T-cell (primary cell): ENCODE data around the gene JMJD7. TPM values are rescaled to one million over a fixed set of nuclear protein-coding genes. Genes with fewer than 3 reads are reported as not detected.

Source experiments
- ATAC-seq, 4 experiments: fragments of 200-7000 bp in 3 of 4; fragments of 150-1000 bp in 1 of 4; cut with Tn5 transposase; replicated peaks in 1 of 4; 1 replicate in 3 of 4; 2 replicates in 1 of 4; pipeline ENCODE4 v1.10.0; 2021; ENCODE audit warnings: moderate library complexity in 3 of 4, mild to moderate bottlenecking in 2 of 4, moderate number of reproducible peaks in 1 of 4
- CTCF ChIA-PET, 2 donors: fragments of 300-600 bp; sonication (Branson Sonifier 250); formaldehyde crosslinking; loops; one replicate each; lab custom pipeline; 2022; ENCODE audit warnings: antibody characterized with exemption in 2 of 2; lab: Charles Lee
- POLR2A ChIA-PET, 2 donors: fragments of 300-600 bp; sonication (Branson Sonifier 250); formaldehyde crosslinking; loops; one replicate each; lab custom pipeline; 2022; ENCODE audit warnings: antibody characterized with exemption in 2 of 2; lab: Charles Lee
- DNase-seq, 35 experiments: peaks; one replicate each; pipeline versions ENCODE4 v3.0.0 to v3.0.0-alpha.2; 2013 to 2023
- H3K27ac ChIP-seq: one replicate; pipeline ENCODE4 v1.5.1; 2013; ENCODE audit warnings: low read length
- H3K27me3 ChIP-seq, 2 experiments: replicated peaks in 1 of 2; 1 replicate in 1 of 2; 2 replicates in 1 of 2; pipeline versions ENCODE4 v1.6.1 to v1.7.0; 2013; ENCODE audit warnings: low read length in 1 of 2, mixed read lengths in 1 of 2; ENCODE audit not compliant: control insufficient read depth in 2 of 2, insufficient read depth in 2 of 2; ENCODE audit errors: extremely low read depth in 1 of 2
- H3K36me3 ChIP-seq, 2 donors: 1 replicate in 1 of 2; 2 replicates in 1 of 2; pipeline versions ENCODE4 v1.6.1 to v1.7.0; 2013; ENCODE audit warnings: low read length in 1 of 2; ENCODE audit not compliant: control insufficient read depth in 2 of 2, insufficient read depth in 1 of 2; ENCODE audit errors: extremely low read depth in 1 of 2
- H3K4me1 ChIP-seq, 2 experiments: 1 replicate in 1 of 2; 2 replicates in 1 of 2; pipeline versions ENCODE4 v1.6.1 to v1.7.0; 2013; ENCODE audit warnings: low read length in 2 of 2, mixed read lengths in 1 of 2; ENCODE audit not compliant: insufficient read depth in 2 of 2, control insufficient read depth in 1 of 2; ENCODE audit errors: extremely low read depth in 1 of 2
- H3K4me3 ChIP-seq, 2 donors: 1 replicate in 1 of 2; 2 replicates in 1 of 2; pipeline versions ENCODE4 v1.5.1 to v1.7.0; 2013; ENCODE audit warnings: mild to moderate bottlenecking in 2 of 2, low read length in 1 of 2, moderate library complexity in 1 of 2; ENCODE audit not compliant: control insufficient read depth in 1 of 2; ENCODE audit errors: extremely low read depth in 1 of 2
- H3K9me3 ChIP-seq: 2 replicates; pipeline ENCODE4 v1.7.0; 2013
- H3K27ac Mint-ChIP-seq, 2 donors: one replicate each; pipeline ENCODE4 v1.8.0; 2020 to 2021; ENCODE audit warnings: mild to moderate bottlenecking in 2 of 2, mixed read lengths in 2 of 2
- H3K27me3 Mint-ChIP-seq, 2 donors: one replicate each; pipeline ENCODE4 v1.8.0; 2021 to 2022; ENCODE audit warnings: mixed read lengths in 2 of 2
- H3K36me3 Mint-ChIP-seq: one replicate; pipeline ENCODE4 v1.8.0; 2021; ENCODE audit warnings: mixed read lengths
- H3K4me1 Mint-ChIP-seq, 3 donors: one replicate each; pipeline ENCODE4 v1.8.0; 2020 to 2022; ENCODE audit warnings: mixed read lengths in 3 of 3, mild to moderate bottlenecking in 1 of 3
- H3K4me3 Mint-ChIP-seq, 3 donors: one replicate each; pipeline ENCODE4 v1.8.0; 2020 to 2022; ENCODE audit warnings: mild to moderate bottlenecking in 3 of 3, mixed read lengths in 3 of 3, moderate library complexity in 3 of 3
- H3K9me3 Mint-ChIP-seq, 3 donors: one replicate each; pipeline ENCODE4 v1.8.0; 2020 to 2022; ENCODE audit warnings: mixed read lengths in 3 of 3
- WGBS: methylation state at CpG from one replicate; pipeline ENCODE4 v1.1.5; 2013; ENCODE audit warnings: missing lambda C conversion rate; ENCODE audit not compliant: insufficient coverage; 5-methylcytosine and 5-hydroxymethylcytosine counted together
- total RNA-seq, 35 experiments: library from RNA in 6 of 35; stranded (reverse) in 6 of 35; fragments of 120-200 nt in 1 of 35; gene quantifications; one replicate each; pipeline versions ENCODE4 v1.2.1 to v1.2.4 and lab custom pipeline; 2013 to 2026

The JMJD7 gene
- total RNA-seq, 5 donors from 2014 or later (not counting 1 experiment from before 2014, with no cell fraction given): 35.8 to 72.7 (median 45.3) TPM

DNA sequence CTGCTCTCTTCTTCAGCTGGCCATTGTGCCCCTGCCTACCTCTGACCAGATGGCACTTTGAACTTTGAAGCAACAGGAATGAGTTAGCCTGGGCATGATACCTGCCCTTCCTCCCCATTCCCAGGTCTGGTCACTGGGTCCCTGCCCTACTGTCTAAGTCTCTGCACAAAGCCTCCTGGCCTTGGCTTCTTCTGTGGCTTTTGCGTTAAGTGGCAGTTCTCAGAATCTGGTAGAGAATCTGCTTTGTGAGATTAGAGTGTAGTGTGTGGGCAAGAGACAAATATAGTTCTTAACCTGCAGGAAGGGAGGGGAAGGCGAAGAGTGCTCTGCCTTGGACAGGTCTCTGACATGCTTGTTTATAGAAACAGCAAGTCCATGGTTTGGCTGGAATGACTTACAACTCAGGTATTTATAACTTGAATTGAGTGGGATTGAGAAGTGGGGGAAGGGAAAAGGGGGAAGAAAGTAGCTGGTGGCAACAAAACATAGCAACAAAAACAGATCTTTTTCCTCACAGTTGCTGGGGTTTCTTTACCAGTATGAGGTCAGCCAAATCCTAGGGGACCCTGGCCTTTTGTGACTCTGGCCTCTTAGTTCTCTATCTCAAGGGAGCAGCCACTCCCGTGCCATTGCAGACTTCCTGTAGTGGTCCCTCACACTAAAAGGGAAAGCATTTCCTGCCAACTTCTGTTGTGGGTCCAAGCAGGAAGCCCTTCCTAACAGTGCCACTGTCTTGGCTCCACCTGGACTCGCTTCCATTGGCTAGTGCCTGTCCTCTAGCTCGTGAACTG, 36.9 kb upstream of the JMJD7 start:
- DNase-seq: no peak
- WGBS: 39% methylated on average over 4 of the region's 5 CpGs

DNA sequence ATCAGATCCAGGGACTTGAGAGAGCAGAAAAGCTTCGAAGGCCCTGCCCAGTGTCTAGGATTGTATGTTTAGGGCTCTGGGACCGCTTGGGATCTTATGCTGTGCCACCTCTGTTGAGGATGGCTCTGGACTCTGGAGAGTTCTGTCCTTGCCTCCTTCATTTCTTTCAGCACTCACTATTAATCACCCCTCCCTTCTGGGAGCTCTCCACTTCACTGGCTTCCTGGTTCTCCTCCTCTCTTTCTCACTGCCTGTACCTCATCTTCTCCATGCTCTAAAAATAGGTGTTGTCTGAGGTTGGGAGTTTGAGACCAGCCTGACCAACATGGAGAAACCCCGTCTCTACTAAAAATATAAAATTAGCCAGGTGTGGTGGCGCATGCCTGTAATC, 36.4 kb upstream of the JMJD7 start:
- CTCF ChIA-PET: interaction anchor here in 1 of 2 donors (0.7 kb wide), 2 partner anchors 18 to 96 kb away, joined by 3 to 4 read pairs; partner anchors contain the start of gene MAPKBP1
- no peak overlapping the region for H3K4me3 ChIP-seq
- H3K36me3 Mint-ChIP-seq: no peaks in the 10 kb centered on the region
- H3K4me1 ChIP-seq: peaks cover 25 to 26% of the 10 kb centered on the region in 2 experiments
- POLR2A ChIA-PET: no interaction called here
- H3K27ac Mint-ChIP-seq: no peak overlapping the region
- DNase-seq (no peak), ATAC-seq (no peak)
- peaks cover 51 to 63% (median 59%) of the 10 kb centered on the region in 3 donors for H3K4me1 Mint-ChIP-seq
- H3K27me3 Mint-ChIP-seq: no peaks in the 10 kb centered on the region
- H3K9me3 Mint-ChIP-seq: no peaks in the 10 kb centered on the region
- no peaks in the 10 kb centered on the region for H3K9me3 ChIP-seq
- H3K36me3 ChIP-seq: no peaks in the 10 kb centered on the region
- H3K27ac ChIP-seq: no peak overlapping the region
- H3K4me3 Mint-ChIP-seq: peak overlapping the region in 1 of 3 donors; percentile 51
- WGBS: no CpG with 5 or more reads among the region's 4 CpGs
- H3K27me3 ChIP-seq: no peaks in the 10 kb centered on the region

More for the DNA sequence above, 36.9 kb upstream of the JMJD7 start:
- POLR2A ChIA-PET: no interaction called here
- Mint-ChIP-seq H3K27me3 (no peaks in the 10 kb centered on the region), H3K9me3 (no peaks in the 10 kb centered on the region), H3K27ac (peak overlapping the region in 1 of 2 donors; percentile 78), H3K4me1 (peaks cover 45 to 58% (median 53%) of the 10 kb centered on the region in 3 donors), H3K4me3 (peak overlapping the region in 1 of 3 donors; percentile 51), H3K36me3 (no peaks in the 10 kb centered on the region)
- Histone ChIP-seq H3K9me3 (no peaks in the 10 kb centered on the region), H3K4me3 (no peak overlapping the region), H3K27me3 (no peaks in the 10 kb centered on the region), H3K4me1 (peaks cover 21 to 24% of the 10 kb centered on the region in 2 experiments), H3K27ac (no peak overlapping the region), H3K36me3 (no peaks in the 10 kb centered on the region)
- ATAC-seq: peak in 2 of 4 experiments; percentile 26 to 47
- CTCF ChIA-PET: interaction anchor here in 1 of 2 donors (0.7 kb wide), 2 partner anchors 17 to 95 kb away, joined by 3 to 4 read pairs; partner anchors contain the start of gene MAPKBP1

DNA sequence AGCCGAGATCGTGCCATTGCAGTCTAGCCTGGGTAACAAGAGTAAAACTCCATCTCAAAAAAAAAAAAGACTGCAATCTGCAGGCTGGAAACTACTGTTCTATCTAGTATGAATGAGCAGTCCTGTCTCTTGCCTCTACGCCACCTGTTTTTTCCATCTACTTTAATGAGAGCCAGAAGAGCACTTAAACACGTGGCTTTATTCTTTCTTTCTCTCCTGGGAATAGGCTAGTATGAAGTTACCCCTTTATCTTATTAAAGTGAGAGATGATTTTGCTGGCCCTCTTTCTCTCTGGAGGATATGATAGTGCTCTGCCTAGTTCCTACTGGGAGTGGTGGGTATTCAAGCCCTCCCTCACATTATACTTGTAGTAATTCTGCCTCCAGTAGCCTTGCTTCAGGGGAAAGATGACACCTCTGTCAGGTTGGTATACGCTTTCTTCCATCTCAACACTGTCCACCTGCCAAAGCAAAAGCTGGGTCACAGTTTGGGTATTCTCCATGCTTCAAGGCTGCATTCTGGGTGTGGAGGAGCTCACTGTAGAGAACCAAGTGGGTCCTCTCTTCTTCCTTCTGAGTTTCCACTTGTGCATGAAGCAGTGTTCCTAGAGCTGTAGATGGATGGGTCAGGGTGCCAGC, 35.8 kb upstream of the JMJD7 start:
- H3K4me1 ChIP-seq: peaks cover 25 to 27% of the 10 kb centered on the region in 2 experiments
- ChIA-PET CTCF (no interaction called here), POLR2A (interaction anchor here in 1 of 2 donors (0.6 kb wide), 1 partner anchor 504 kb away, joined by 3 read pairs; no protein-coding TSS in a partner anchor)
- Mint-ChIP-seq H3K4me3 (peak overlapping the region in 1 of 3 donors; percentile 51), H3K36me3 (no peaks in the 10 kb centered on the region), H3K27ac (no peak overlapping the region), H3K27me3 (no peaks in the 10 kb centered on the region), H3K9me3 (no peaks in the 10 kb centered on the region), H3K4me1 (peaks cover 51 to 67% (median 62%) of the 10 kb centered on the region in 3 donors)
- DNase-seq: no peak
- no peaks in the 10 kb centered on the region for H3K36me3 ChIP-seq
- no peak overlapping the region for H3K27ac ChIP-seq
- no peak for ATAC-seq
- no peak overlapping the region for H3K4me3 ChIP-seq
- H3K27me3 ChIP-seq: no peaks in the 10 kb centered on the region
- no peaks in the 10 kb centered on the region for H3K9me3 ChIP-seq
- no CpG with 5 or more reads among the region's 5 CpGs for WGBS

DNA sequence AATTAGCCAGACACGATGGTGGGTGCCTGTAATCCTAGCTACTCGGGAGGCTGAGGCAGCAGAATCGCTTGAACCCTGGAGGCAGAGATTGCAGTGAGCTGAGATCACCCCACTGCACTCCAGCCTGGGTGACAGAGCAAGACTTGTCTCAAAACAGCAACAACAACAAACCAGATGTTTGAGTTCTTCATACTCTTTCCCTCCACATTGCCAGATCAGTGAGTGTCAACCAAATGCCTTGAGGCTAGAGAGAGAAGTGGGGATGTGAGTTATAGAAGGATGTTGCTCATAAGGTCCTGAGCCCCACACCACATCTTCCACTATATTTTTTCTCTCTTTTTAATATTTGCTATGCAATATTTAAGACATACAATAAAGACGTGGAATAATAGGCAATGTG, 33.8 kb upstream of the JMJD7 start:
- peaks cover 25 to 26% of the 10 kb centered on the region in 2 experiments for H3K4me1 ChIP-seq
- H3K4me3 ChIP-seq: no peak overlapping the region
- Mint-ChIP-seq H3K27me3 (no peaks in the 10 kb centered on the region), H3K36me3 (no peaks in the 10 kb centered on the region), H3K9me3 (no peaks in the 10 kb centered on the region), H3K4me3 (no peak overlapping the region), H3K4me1 (peaks cover 41 to 59% (median 53%) of the 10 kb centered on the region in 3 donors), H3K27ac (no peak overlapping the region)
- H3K9me3 ChIP-seq: no peaks in the 10 kb centered on the region
- ChIA-PET POLR2A (no interaction called here), CTCF (interaction anchor here in 1 of 2 donors (0.8 kb wide), 1 partner anchor 17 kb away, joined by 4 read pairs; no protein-coding TSS in a partner anchor)
- no peaks in the 10 kb centered on the region for H3K36me3 ChIP-seq
- no peak overlapping the region for H3K27ac ChIP-seq
- ATAC-seq (no peak), DNase-seq (no peak)
- H3K27me3 ChIP-seq: no peaks in the 10 kb centered on the region
- WGBS: 100% methylated on average over 3 of the region's 4 CpGs

DNA sequence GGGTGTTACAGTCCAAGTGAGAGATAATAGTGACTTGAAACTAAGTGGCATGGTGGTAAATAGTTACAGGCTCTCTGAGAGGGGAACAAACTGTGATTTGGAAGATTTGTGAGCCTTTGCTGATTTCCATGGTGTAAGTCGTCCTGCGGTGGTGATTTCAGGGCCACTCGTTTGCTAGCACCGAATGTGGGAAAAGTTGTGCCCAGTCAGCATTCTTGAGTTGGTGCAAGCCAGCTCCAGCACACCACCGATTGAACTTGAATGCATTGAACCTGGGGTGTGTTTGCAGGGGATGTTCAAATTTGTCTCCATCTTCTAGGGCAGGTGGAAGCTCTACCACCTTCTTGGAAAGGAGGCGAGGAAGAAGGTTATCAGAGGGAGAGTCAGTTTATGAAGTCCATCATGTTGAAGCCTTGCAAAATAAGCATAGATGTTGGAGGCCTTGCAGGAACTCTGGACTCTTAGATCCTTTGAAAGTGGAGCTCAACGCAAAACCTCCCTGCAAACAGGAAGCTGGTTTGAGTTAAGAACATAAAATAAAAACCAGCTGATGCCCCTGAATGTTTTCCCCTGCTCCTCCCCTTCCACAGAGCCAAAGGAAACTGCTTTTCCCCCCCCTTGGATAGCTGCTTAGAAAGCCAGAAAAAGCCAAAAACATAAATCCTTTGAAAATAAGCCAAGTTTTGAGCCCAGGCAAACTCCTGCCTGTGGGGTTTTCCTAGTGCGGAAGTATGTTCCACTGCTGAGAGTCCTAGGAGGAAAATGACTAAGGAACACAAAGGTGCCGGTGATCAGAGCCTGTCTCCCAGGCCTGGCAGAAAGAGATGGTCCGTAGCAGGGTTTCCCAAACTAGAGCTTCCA, 31.7 kb upstream of the JMJD7 start:
- Mint-ChIP-seq H3K4me3 (no peak overlapping the region), H3K9me3 (no peaks in the 10 kb centered on the region), H3K36me3 (peaks cover 8% of the 10 kb centered on the region), H3K27me3 (no peaks in the 10 kb centered on the region), H3K27ac (no peak overlapping the region), H3K4me1 (peaks cover 20 to 38% (median 31%) of the 10 kb centered on the region in 3 donors)
- POLR2A ChIA-PET: interaction anchor here (0.6 to 1.0 kb wide), 4 partner anchors 17 to 992 kb away, joined by 3 to 9 read pairs (median 4); no protein-coding TSS in a partner anchor
- Histone ChIP-seq H3K36me3 (peaks cover 0 to 12% of the 10 kb centered on the region in 2 donors), H3K27ac (no peak overlapping the region), H3K9me3 (no peaks in the 10 kb centered on the region), H3K4me1 (peaks cover 10 to 11% of the 10 kb centered on the region in 2 experiments), H3K4me3 (no peak overlapping the region), H3K27me3 (no peaks in the 10 kb centered on the region)
- 83% methylated on average over 6 of the region's 10 CpGs for WGBS
- no peak for ATAC-seq
- no peak for DNase-seq
- CTCF ChIA-PET: interaction anchor here (0.6 to 1.3 kb wide), 4 partner anchors 14 to 33 kb away, joined by 3 to 4 read pairs (median 3); partner anchors contain the start of gene MAPKBP1 (in 1 of the 2)
